MG63 (cell line): Measurements from ENCODE around the gene C1orf74. TPM values are rescaled to one million over a fixed set of nuclear protein-coding genes. Genes with fewer than 3 reads are reported as not detected.
A peak's percentile ranks its signal among the peaks of the same experiment; 100 is the strongest.

ENCODE experiments used
- DNase-seq: peaks from one replicate; pipeline ENCODE4 v3.0.0-alpha.2; 2020
- H3K27me3 ChIP-seq: fragments of 250-450 bp; sonication (Bioruptor Pico); 2 replicates; pipeline ENCODE4 v1.5.1; 2020; ENCODE audit warnings: mild to moderate bottlenecking, moderate library complexity
- H3K36me3 ChIP-seq: fragments of 250-450 bp; sonication (Bioruptor Pico); 2 replicates; pipeline ENCODE4 v1.5.1; 2020; ENCODE audit warnings: mild to moderate bottlenecking, moderate library complexity
- H3K4me3 ChIP-seq: fragments of 250-450 bp; sonication (Bioruptor Pico); 2 replicates; pipeline ENCODE4 v1.5.1; 2020; ENCODE audit warnings: mild to moderate bottlenecking, moderate library complexity
- H3K9me3 ChIP-seq: fragments of 250-450 bp; sonication (Bioruptor Pico); 2 replicates; pipeline ENCODE4 v1.5.1; 2020; ENCODE audit warnings: mild to moderate bottlenecking, moderate library complexity
- total RNA-seq: library from RNA; depleted of rRNA; stranded (reverse); fragments of >200 nt; shearing (Covaris generic); gene quantifications from 2 replicates; pipeline ENCODE4 v1.2.3, GENCODE V29; 2014; ENCODE audit warnings: low replicate concordance

C1orf74 gene
- total RNA-seq, 1 experiment from 2014 or later, result 4.6 TPM

- no peak for DNase-seq
These were observed 23.2 kb downstream of the C1orf74 start for GRCh38 chr1:209761011-209761635.

GRCh38 chr1:209759829-209760359 is 24.5 kb downstream of the C1orf74 start:
- Histone ChIP-seq H3K4me3 (no peak overlapping the region), H3K36me3 (no peaks in the 10 kb centered on the region), H3K27me3 (no peaks in the 10 kb centered on the region), H3K9me3 (no peaks in the 10 kb centered on the region)
- DNase-seq, result no peak

More at GRCh38 chr1:209761011-209761635, 23.2 kb downstream of the C1orf74 start:
- H3K4me3 ChIP-seq, result no peak overlapping the region
- no peaks in the 10 kb centered on the region for H3K27me3 ChIP-seq
- H3K9me3 ChIP-seq, result no peaks in the 10 kb centered on the region
- no peaks in the 10 kb centered on the region for H3K36me3 ChIP-seq

- no peaks in the 10 kb centered on the region for H3K27me3 ChIP-seq
- no peak overlapping the region for H3K4me3 ChIP-seq
- H3K9me3 ChIP-seq, result no peaks in the 10 kb centered on the region
- no peak for DNase-seq
- no peaks in the 10 kb centered on the region for H3K36me3 ChIP-seq
These were observed 26.0 kb downstream of the C1orf74 start for GRCh38 chr1:209758400-209758799.

- DNase-seq, result no peak
- no peaks in the 10 kb centered on the region for H3K27me3 ChIP-seq
These were observed 27.5 kb downstream of the C1orf74 start for GRCh38 chr1:209756615-209757445.

GRCh38 chr1:209755926-209756614 is 28.3 kb downstream of the C1orf74 start, which contains the start of gene TRAF3IP3:
TRAF3IP3 (plus strand) TSS chr1:209756053; CDS start chr1:209760040, 3,987 bp downstream.
- H3K36me3 ChIP-seq, result no peaks in the 10 kb centered on the region
- H3K27me3 ChIP-seq, result no peaks in the 10 kb centered on the region
- H3K9me3 ChIP-seq, result no peaks in the 10 kb centered on the region
- H3K4me3 ChIP-seq, result no peak within 1 kb of the TSS
- no peak for DNase-seq

More at GRCh38 chr1:209756615-209757445, 27.5 kb downstream of the C1orf74 start:
- Histone ChIP-seq H3K9me3 (no peaks in the 10 kb centered on the region), H3K36me3 (no peaks in the 10 kb centered on the region), H3K4me3 (no peak overlapping the region)

GRCh38 chr1:209755256-209755655 is 29.1 kb downstream of the C1orf74 start:
- Histone ChIP-seq H3K27me3 (no peaks in the 10 kb centered on the region), H3K4me3 (no peak overlapping the region), H3K36me3 (no peaks in the 10 kb centered on the region), H3K9me3 (no peaks in the 10 kb centered on the region)
- DNase-seq, result no peak

GRCh38 chr1:209752890-209753289 is 31.5 kb downstream of the C1orf74 start:
- no peak for DNase-seq
- Histone ChIP-seq H3K9me3 (no peaks in the 10 kb centered on the region), H3K36me3 (no peaks in the 10 kb centered on the region), H3K27me3 (no peaks in the 10 kb centered on the region), H3K4me3 (no peak overlapping the region)

- Histone ChIP-seq H3K27me3 (no peaks in the 10 kb centered on the region), H3K4me3 (no peak overlapping the region), H3K36me3 (no peaks in the 10 kb centered on the region), H3K9me3 (no peaks in the 10 kb centered on the region)
- DNase-seq, result no peak
These were observed 32.6 kb downstream of the C1orf74 start for GRCh38 chr1:209751627-209752231.

- Histone ChIP-seq H3K9me3 (no peaks in the 10 kb centered on the region), H3K36me3 (no peaks in the 10 kb centered on the region), H3K27me3 (no peaks in the 10 kb centered on the region), H3K4me3 (no peak overlapping the region)
- no peak for DNase-seq
These were observed 34.6 kb downstream of the C1orf74 start for GRCh38 chr1:209749670-209750323.

GRCh38 chr1:209749205-209749604 is 35.2 kb downstream of the C1orf74 start:
- DNase-seq, result no peak
- H3K36me3 ChIP-seq, result no peaks in the 10 kb centered on the region
- no peak overlapping the region for H3K4me3 ChIP-seq
- H3K27me3 ChIP-seq, result no peaks in the 10 kb centered on the region
- H3K9me3 ChIP-seq, result no peaks in the 10 kb centered on the region

- H3K9me3 ChIP-seq, result no peaks in the 10 kb centered on the region
- H3K27me3 ChIP-seq, result no peaks in the 10 kb centered on the region
- no peak for DNase-seq
- H3K4me3 ChIP-seq, result no peak overlapping the region
- no peaks in the 10 kb centered on the region for H3K36me3 ChIP-seq
These were observed 35.7 kb downstream of the C1orf74 start for GRCh38 chr1:209748620-209749019.

GRCh38 chr1:209747580-209748262 is 36.6 kb downstream of the C1orf74 start:
- H3K4me3 ChIP-seq, result no peak overlapping the region
- H3K9me3 ChIP-seq, result no peaks in the 10 kb centered on the region
- no peaks in the 10 kb centered on the region for H3K27me3 ChIP-seq
- DNase-seq, result peak; percentile 93
- no peaks in the 10 kb centered on the region for H3K36me3 ChIP-seq

- no peak for DNase-seq
- H3K36me3 ChIP-seq, result no peaks in the 10 kb centered on the region
- no peak overlapping the region for H3K4me3 ChIP-seq
- no peaks in the 10 kb centered on the region for H3K9me3 ChIP-seq
- H3K27me3 ChIP-seq, result no peaks in the 10 kb centered on the region
These were observed 37.8 kb downstream of the C1orf74 start for GRCh38 chr1:209746451-209747165.

- H3K36me3 ChIP-seq, result no peaks in the 10 kb centered on the region
- DNase-seq, result peak; percentile 55
- no peak overlapping the region for H3K4me3 ChIP-seq
- H3K9me3 ChIP-seq, result no peaks in the 10 kb centered on the region
- no peaks in the 10 kb centered on the region for H3K27me3 ChIP-seq
These were observed 41.2 kb downstream of the C1orf74 start for GRCh38 chr1:209743145-209743482.

- Histone ChIP-seq H3K27me3 (no peaks in the 10 kb centered on the region), H3K36me3 (no peaks in the 10 kb centered on the region), H3K4me3 (no peak overlapping the region), H3K9me3 (no peaks in the 10 kb centered on the region)
- DNase-seq, result no peak
These were observed 41.8 kb downstream of the C1orf74 start for GRCh38 chr1:209742409-209743144.
